Measurements from ENCODE around the gene EDEM2.
"Not testable (repeated sequence)": the region's sequence is repeated elsewhere in the genome, so short reads cannot be mapped to it uniquely, and the experiment has no call there.

The EDEM2 gene

DNA sequence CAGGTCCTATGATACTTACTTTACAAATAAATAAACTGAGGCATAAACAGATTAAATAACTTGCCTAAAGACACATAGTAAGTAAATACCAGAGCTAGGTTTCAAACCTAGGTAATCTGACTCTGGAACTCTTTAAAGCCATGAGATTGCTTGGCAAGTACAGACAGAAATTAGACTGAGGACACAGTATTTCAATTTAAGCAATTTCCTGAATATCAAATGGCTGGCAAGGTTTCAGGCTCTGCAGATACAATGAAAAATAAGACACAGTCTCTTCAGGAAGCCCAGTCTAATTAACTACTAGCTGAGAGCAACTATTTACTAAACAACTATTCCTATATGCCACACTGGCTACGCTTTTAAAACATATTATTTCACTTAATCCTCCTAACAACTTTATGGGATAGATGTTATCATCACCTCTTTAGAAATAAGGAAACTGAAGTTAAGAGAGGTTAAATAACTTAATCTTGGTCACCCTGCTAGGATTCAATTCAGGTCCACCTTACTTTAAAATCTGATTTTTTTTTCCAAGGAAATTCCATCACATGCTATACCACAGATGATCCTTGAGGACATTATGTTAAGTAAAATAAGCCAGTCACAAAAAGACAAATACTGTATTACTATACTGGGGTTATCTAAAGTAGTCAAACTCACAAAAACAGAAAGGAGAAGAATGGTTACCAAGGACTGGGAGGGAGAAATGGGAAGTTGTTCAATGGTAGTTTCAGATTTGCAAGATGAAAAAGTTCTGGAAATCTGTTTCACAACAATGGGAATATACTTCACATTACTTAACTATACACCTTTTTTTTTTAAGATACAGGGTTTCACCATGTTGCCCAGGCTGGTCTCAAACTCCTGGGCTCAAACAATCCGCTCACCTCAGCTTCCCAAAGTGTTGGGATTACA is 58.6 kb downstream of the EDEM2 start:
- Histone ChIP-seq H3K4me1 (ENCODE audit: control insufficient read depth in 1 of 2, insufficient read depth in 2 of 2, low read length in 2 of 2) (peaks cover 18 to 26% of the 10 kb centered on the region in 2 donors), H3K36me3 (ENCODE audit: control insufficient read depth in 1 of 2, insufficient read depth in 2 of 2, low read length in 2 of 2) (peaks cover 2 to 3% of the 10 kb centered on the region in 2 donors), H3K27ac (ENCODE audit: low read depth, low read length) (no peak overlapping the region), H3K27me3 (ENCODE audit: control insufficient read depth in 1 of 2, insufficient read depth in 2 of 2, low read length in 2 of 2) (no peaks in the 10 kb centered on the region), H3K9ac (ENCODE audit: low read depth in 1 of 2, low read length in 2 of 2) (no peak overlapping the region), H3K4me3 (ENCODE audit: low read depth in 1 of 2, low read length in 2 of 2) (no peak overlapping the region), H3K9me3 (ENCODE audit: control insufficient read depth in 1 of 2, low read length in 2 of 2) (no peaks in the 10 kb centered on the region)

DNA sequence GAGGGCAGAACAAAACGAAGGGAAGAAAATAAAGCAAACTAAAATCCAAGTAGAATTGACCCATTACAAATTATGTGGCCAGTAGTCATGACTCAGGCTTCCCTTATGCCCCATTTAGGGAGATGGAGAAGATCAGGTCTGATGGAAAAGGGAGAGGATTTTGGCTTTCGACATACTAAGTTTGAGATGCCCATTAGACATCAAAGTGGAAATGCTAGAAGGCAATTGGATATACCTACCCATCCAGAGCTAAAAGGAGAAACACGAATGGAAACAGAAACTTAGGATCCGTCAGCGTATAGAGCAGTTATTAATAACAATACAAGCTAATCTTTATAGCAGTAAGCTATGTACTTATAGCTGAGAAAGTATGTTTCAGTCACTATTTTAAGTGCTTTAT is 59.3 kb downstream of the EDEM2 start:
- Histone ChIP-seq H3K4me3 (ENCODE audit: low read depth in 1 of 2, low read length in 2 of 2) (no peak overlapping the region), H3K4me1 (ENCODE audit: control insufficient read depth in 1 of 2, insufficient read depth in 2 of 2, low read length in 2 of 2) (peaks cover 13 to 21% of the 10 kb centered on the region in 2 donors), H3K27ac (ENCODE audit: low read depth, low read length) (no peak overlapping the region), H3K27me3 (ENCODE audit: control insufficient read depth in 1 of 2, insufficient read depth in 2 of 2, low read length in 2 of 2) (no peaks in the 10 kb centered on the region), H3K9ac (ENCODE audit: low read depth in 1 of 2, low read length in 2 of 2) (no peak overlapping the region), H3K9me3 (ENCODE audit: control insufficient read depth in 1 of 2, low read length in 2 of 2) (no peaks in the 10 kb centered on the region), H3K36me3 (ENCODE audit: control insufficient read depth in 1 of 2, insufficient read depth in 2 of 2, low read length in 2 of 2) (peaks cover 2 to 3% of the 10 kb centered on the region in 2 donors)

DNA sequence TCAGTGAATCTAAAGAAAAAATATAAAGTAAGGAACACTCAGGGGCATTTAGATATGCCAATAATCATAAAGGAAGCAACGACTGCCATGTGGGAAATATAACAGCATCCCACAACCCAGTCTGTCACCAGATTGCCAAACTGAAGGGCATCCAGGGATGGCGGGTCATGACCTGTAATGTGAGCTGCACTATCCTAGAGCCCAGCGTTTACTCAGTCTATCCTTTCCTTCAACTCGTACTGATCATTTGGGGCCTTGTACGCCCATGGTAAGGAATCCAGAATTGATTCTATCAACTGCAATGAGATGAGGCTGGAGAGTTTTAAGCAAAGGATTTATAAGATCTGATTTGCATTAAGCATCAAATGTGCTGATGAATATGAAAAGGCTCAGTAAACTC is 59.8 kb downstream of the EDEM2 start:
- Histone ChIP-seq H3K9me3 (ENCODE audit: control insufficient read depth in 1 of 2, low read length in 2 of 2) (no peaks in the 10 kb centered on the region), H3K4me3 (ENCODE audit: low read depth in 1 of 2, low read length in 2 of 2) (no peak overlapping the region), H3K36me3 (ENCODE audit: control insufficient read depth in 1 of 2, insufficient read depth in 2 of 2, low read length in 2 of 2) (peaks cover 2 to 3% of the 10 kb centered on the region in 2 donors), H3K4me1 (ENCODE audit: control insufficient read depth in 1 of 2, insufficient read depth in 2 of 2, low read length in 2 of 2) (peaks cover 13 to 21% of the 10 kb centered on the region in 2 donors), H3K9ac (ENCODE audit: low read depth in 1 of 2, low read length in 2 of 2) (no peak overlapping the region), H3K27me3 (ENCODE audit: control insufficient read depth in 1 of 2, insufficient read depth in 2 of 2, low read length in 2 of 2) (no peaks in the 10 kb centered on the region), H3K27ac (ENCODE audit: low read depth, low read length) (no peak overlapping the region)

DNA sequence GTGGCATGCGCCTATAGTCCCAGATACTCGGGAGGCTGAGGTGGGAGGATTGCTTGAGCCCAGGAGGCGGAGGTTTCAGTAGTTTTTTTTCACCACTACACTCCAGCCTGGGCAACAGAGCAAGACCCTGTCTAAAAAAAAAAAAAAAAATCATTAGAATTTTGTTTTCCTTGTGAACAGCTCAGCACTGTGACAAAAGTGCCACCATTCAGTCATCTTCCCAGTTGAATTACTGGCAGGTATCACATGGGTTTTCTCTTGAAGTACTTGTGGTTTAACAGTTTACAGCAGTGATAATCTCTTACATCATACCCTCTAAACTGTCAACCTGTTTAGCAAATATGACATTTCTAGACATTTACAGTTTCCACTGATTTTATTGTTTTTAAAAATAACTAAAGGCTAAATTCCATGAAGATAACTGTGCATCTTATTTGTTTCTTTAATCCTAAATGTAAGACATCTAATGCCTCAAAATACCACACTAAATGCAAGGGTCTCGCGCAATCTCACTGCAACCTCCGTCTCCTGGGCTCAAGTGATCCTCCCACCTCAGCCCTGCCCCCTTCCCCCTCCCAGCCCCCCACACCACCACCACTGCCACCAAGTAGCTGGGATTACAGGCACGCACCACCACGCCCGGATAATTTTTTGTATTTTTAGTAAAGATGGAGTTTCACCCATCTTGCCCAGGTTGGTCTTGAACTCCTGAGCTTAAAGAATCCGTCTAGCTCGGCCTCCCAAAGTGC is 61.5 kb downstream of the EDEM2 start:
- H3K4me1 ChIP-seq (ENCODE audit: control insufficient read depth in 1 of 2, insufficient read depth in 2 of 2, low read length in 2 of 2): peaks cover 4 to 10% of the 10 kb centered on the region in 2 donors

DNA sequence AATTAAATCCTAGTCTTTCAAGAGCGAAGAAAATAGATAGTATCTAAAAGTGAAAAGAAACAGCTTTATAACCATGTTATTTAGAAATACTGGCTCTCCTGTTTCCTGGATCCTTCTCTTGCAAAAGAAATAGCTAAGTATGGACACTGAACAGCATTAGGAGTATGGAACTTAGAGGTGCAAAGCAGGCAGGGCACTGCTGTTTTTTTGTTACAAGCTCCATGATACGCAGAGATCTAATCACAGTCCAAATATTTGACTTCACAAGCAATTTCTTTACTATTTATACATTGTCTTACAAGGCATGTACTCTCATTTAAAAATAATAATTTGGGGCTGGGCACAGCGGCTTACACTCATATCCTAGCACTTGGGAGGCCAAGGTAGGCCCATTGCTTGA is 62.1 kb downstream of the EDEM2 start:
- Histone ChIP-seq H3K27me3 (ENCODE audit: control insufficient read depth in 1 of 2, insufficient read depth in 2 of 2, low read length in 2 of 2) (no peaks in the 10 kb centered on the region), H3K4me1 (ENCODE audit: control insufficient read depth in 1 of 2, insufficient read depth in 2 of 2, low read length in 2 of 2) (peaks cover 3 to 9% of the 10 kb centered on the region in 2 donors), H3K36me3 (ENCODE audit: control insufficient read depth in 1 of 2, insufficient read depth in 2 of 2, low read length in 2 of 2) (peaks cover 2 to 3% of the 10 kb centered on the region in 2 donors), H3K9me3 (ENCODE audit: control insufficient read depth in 1 of 2, low read length in 2 of 2) (no peaks in the 10 kb centered on the region), H3K27ac (ENCODE audit: low read depth, low read length) (no peak overlapping the region), H3K4me3 (ENCODE audit: low read depth in 1 of 2, low read length in 2 of 2) (no peak overlapping the region), H3K9ac (ENCODE audit: low read depth in 1 of 2, low read length in 2 of 2) (no peak overlapping the region)

More for the DNA sequence above, 61.5 kb downstream of the EDEM2 start:
- no peaks in the 10 kb centered on the region for H3K27me3 ChIP-seq (ENCODE audit: control insufficient read depth in 1 of 2, insufficient read depth in 2 of 2, low read length in 2 of 2)
- no peak overlapping the region for H3K27ac ChIP-seq (ENCODE audit: low read depth, low read length)
- peaks cover 2 to 3% of the 10 kb centered on the region in 2 donors for H3K36me3 ChIP-seq (ENCODE audit: control insufficient read depth in 1 of 2, insufficient read depth in 2 of 2, low read length in 2 of 2)
- H3K4me3 ChIP-seq (ENCODE audit: low read depth in 1 of 2, low read length in 2 of 2): no peak overlapping the region
- H3K9ac ChIP-seq (ENCODE audit: low read depth in 1 of 2, low read length in 2 of 2): no peak overlapping the region
- no peaks in the 10 kb centered on the region for H3K9me3 ChIP-seq (ENCODE audit: control insufficient read depth in 1 of 2, low read length in 2 of 2)

DNA sequence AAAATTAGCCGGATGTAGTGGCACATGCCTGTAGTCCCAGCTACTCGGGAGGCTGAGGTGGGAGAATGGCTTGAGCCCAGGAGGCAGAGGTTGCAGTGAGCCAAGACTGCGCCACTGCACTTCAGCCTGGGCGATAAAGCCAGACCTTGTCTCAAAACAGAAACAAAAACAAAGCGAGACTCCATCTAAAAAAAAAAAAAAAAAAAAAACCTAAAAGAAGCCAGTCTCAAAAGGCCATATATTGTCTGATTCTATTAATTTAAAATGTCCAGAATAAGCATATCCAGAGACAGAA is 66.8 kb downstream of the EDEM2 start:
- not testable (repeated sequence) for H3K9me3 ChIP-seq (ENCODE audit: control insufficient read depth in 1 of 2, low read length in 2 of 2); H3K9ac ChIP-seq (ENCODE audit: low read depth in 1 of 2, low read length in 2 of 2)

DNA sequence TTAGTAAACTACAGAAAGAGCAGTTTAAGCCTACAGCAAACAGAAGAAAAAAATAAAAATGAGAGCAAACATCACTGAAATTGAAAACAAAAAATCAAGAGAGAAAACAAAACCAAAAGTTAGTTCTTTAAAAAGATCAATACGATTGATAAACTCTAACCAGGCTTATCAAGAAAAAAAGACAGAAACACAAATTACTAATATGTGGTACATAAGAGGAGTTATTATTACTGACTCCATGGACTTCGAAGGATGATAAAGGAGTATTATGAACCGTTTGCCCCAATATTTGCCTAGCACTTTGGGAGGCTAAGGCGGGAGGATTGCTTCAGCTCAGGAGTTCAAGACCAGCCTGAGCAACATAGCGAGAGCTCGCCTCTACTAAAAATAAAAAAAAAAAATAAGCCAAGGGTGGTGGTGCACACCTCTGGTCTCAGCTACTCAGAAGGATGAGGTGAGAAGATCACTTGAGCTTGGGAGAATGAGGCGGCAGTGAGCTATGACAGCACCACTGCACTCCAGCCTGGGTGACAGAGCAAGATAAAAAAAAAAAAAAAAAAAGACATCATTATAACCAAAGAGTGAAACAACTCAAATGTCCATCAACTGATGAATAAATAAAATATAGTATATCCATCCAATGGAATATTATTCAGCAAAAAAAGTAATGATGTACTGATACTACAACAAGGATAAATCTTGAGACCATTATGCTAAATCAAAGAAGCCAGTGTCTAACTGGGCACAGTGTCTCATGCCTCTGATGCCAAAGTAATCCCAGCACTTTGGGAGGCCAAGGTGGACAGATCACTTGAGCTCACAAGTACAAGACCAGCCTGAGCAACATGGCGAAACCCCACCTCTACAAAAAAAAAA is 67.4 kb downstream of the EDEM2 start:
- H3K9ac ChIP-seq (ENCODE audit: low read depth in 1 of 2, low read length in 2 of 2): no peak overlapping the region
- H3K4me3 ChIP-seq (ENCODE audit: low read depth in 1 of 2, low read length in 2 of 2): no peak overlapping the region
- peaks cover 14 to 16% of the 10 kb centered on the region in 2 donors for H3K36me3 ChIP-seq (ENCODE audit: control insufficient read depth in 1 of 2, insufficient read depth in 2 of 2, low read length in 2 of 2)

More for the DNA sequence above, 66.8 kb downstream of the EDEM2 start:
- not testable (repeated sequence) for H3K4me3 ChIP-seq (ENCODE audit: low read depth in 1 of 2, low read length in 2 of 2); H3K27me3 ChIP-seq (ENCODE audit: control insufficient read depth in 1 of 2, insufficient read depth in 2 of 2, low read length in 2 of 2); H3K27ac ChIP-seq (ENCODE audit: low read depth, low read length); H3K4me1 ChIP-seq (ENCODE audit: control insufficient read depth in 1 of 2, insufficient read depth in 2 of 2, low read length in 2 of 2)
- peaks cover 14 to 19% of the 10 kb centered on the region in 2 donors for H3K36me3 ChIP-seq (ENCODE audit: control insufficient read depth in 1 of 2, insufficient read depth in 2 of 2, low read length in 2 of 2)

DNA sequence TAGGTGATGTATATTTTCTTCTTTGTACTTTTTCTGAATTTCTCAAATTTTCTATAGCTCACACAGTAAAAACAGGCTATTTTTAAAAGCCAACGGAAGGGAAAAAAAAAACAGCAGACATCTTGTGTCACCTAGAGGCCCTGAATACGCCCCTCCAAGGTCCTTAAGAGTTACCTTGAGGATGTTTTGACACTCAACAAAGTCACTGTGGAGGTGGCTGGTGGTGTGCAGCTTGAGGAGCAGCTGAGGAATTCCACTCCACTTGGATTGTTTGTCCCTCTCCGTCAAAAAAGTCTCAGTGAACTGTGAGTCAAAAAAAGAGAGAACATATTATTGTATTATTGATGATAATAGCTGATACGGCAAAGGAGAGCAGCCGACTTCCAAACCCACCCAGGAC is 69.3 kb downstream of the EDEM2 start:
- Histone ChIP-seq H3K36me3 (ENCODE audit: control insufficient read depth in 1 of 2, insufficient read depth in 2 of 2, low read length in 2 of 2) (peaks cover 14 to 16% of the 10 kb centered on the region in 2 donors), H3K27ac (ENCODE audit: low read depth, low read length) (no peak overlapping the region)

More for the DNA sequence above, 67.4 kb downstream of the EDEM2 start:
- Histone ChIP-seq H3K27ac (ENCODE audit: low read depth, low read length) (no peak overlapping the region), H3K9me3 (ENCODE audit: control insufficient read depth in 1 of 2, low read length in 2 of 2) (no peaks in the 10 kb centered on the region), H3K27me3 (ENCODE audit: control insufficient read depth in 1 of 2, insufficient read depth in 2 of 2, low read length in 2 of 2) (no peaks in the 10 kb centered on the region), H3K4me1 (ENCODE audit: control insufficient read depth in 1 of 2, insufficient read depth in 2 of 2, low read length in 2 of 2) (peaks cover under 1 to 3% of the 10 kb centered on the region in 2 donors)

DNA sequence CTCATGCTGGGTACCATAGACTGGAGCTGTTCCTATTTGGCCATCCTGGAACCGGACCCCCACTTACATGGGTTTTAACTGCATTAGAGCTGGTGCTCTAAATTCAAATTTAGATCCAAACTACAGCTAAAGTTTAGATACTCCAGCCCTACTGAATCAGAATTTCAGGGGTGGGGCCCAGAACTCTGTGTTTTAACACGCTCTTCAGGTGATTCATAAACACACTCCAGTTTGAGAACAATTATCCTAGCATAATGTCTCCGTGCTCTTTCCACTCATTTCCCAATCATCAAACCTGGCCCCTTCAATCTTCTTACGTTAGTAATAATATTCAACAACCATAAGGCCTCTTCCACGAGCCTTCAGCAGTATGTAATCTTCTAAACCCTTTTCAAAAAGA is 69.8 kb downstream of the EDEM2 start:
- no peaks in the 10 kb centered on the region for H3K9me3 ChIP-seq (ENCODE audit: control insufficient read depth in 1 of 2, low read length in 2 of 2)
- peaks cover 14 to 16% of the 10 kb centered on the region in 2 donors for H3K36me3 ChIP-seq (ENCODE audit: control insufficient read depth in 1 of 2, insufficient read depth in 2 of 2, low read length in 2 of 2)
- H3K27ac ChIP-seq (ENCODE audit: low read depth, low read length): no peak overlapping the region
- H3K9ac ChIP-seq (ENCODE audit: low read depth in 1 of 2, low read length in 2 of 2): no peak overlapping the region
- no peaks in the 10 kb centered on the region for H3K27me3 ChIP-seq (ENCODE audit: control insufficient read depth in 1 of 2, insufficient read depth in 2 of 2, low read length in 2 of 2)
- no peak overlapping the region for H3K4me3 ChIP-seq (ENCODE audit: low read depth in 1 of 2, low read length in 2 of 2)
- H3K4me1 ChIP-seq (ENCODE audit: control insufficient read depth in 1 of 2, insufficient read depth in 2 of 2, low read length in 2 of 2): peaks cover 0 to 3% of the 10 kb centered on the region in 2 donors

More for the DNA sequence above, 69.3 kb downstream of the EDEM2 start:
- H3K9ac ChIP-seq (ENCODE audit: low read depth in 1 of 2, low read length in 2 of 2): no peak overlapping the region
- no peaks in the 10 kb centered on the region for H3K27me3 ChIP-seq (ENCODE audit: control insufficient read depth in 1 of 2, insufficient read depth in 2 of 2, low read length in 2 of 2)
- H3K4me3 ChIP-seq (ENCODE audit: low read depth in 1 of 2, low read length in 2 of 2): no peak overlapping the region
- H3K4me1 ChIP-seq (ENCODE audit: control insufficient read depth in 1 of 2, insufficient read depth in 2 of 2, low read length in 2 of 2): peaks cover 0 to 3% of the 10 kb centered on the region in 2 donors
- no peaks in the 10 kb centered on the region for H3K9me3 ChIP-seq (ENCODE audit: control insufficient read depth in 1 of 2, low read length in 2 of 2)

Data from duodenal mucosa (tissue), 2 donors.